IMR-90 (cell line): Measurements from ENCODE around the gene C1orf74. TPM values are rescaled to one million over a fixed set of nuclear protein-coding genes. Genes with fewer than 3 reads are reported as not detected.

Experiments used
- ATAC-seq: fragments of 200-7000 bp; cut with Tn5 transposase; 2 replicates; pipeline ENCODE4 v1.9.1; 2020; ENCODE audit warnings: low read depth, mild to moderate bottlenecking, moderate library complexity
- BruUV-seq: library from RNA; stranded (reverse); fragments of 400-500 nt; replicated peaks from 2 replicates; lab custom pipeline; 2021; lab: Mats Ljungman, UMichigan
- CTCF ChIA-PET: fragments of 300-600 bp; formaldehyde crosslinking; extraction: SDS; loops from one replicate; lab custom pipeline; 2021; ENCODE audit warnings: antibody characterized with exemption; lab: Yijun Ruan, JAX
- POLR2A ChIA-PET: fragments of 300-600 bp; sonication (Branson Sonifier 250); formaldehyde crosslinking; loops from one replicate; lab custom pipeline; 2022; ENCODE audit warnings: antibody characterized with exemption; ENCODE audit not compliant: unreplicated experiment; lab: Charles Lee
- DNase-seq: peaks from one replicate; pipeline ENCODE4 v3.0.0; 2013
- H2AFZ ChIP-seq: replicated peaks from 2 replicates; pipeline ENCODE3; 2013; ENCODE audit warnings: low read length, mild to moderate bottlenecking; ENCODE audit not compliant: poor library complexity
- H2AK5ac ChIP-seq: 2 replicates; pipeline ENCODE4 v1.6.1; 2013; ENCODE audit warnings: low read depth, low read length, inconsistent platforms
- H2AK9ac ChIP-seq: replicated peaks from 2 replicates; pipeline ENCODE3; 2013; ENCODE audit warnings: mild to moderate bottlenecking, low read depth, low read length, moderate library complexity; ENCODE audit not compliant: poor library complexity
- H2BK120ac ChIP-seq: 2 replicates; pipeline ENCODE4 v1.6.1; 2013; ENCODE audit warnings: low read depth, low read length, inconsistent platforms
- H2BK15ac ChIP-seq: 3 replicates; pipeline ENCODE4 v1.6.1; 2013; ENCODE audit warnings: low read depth, low read length, inconsistent platforms
- H2BK20ac ChIP-seq: 2 replicates; pipeline ENCODE4 v1.6.1; 2013; ENCODE audit warnings: low read depth, mild to moderate bottlenecking, inconsistent platforms, low read length, moderate library complexity
- H2BK5ac ChIP-seq: 2 replicates; pipeline ENCODE4 v1.6.1; 2013; ENCODE audit warnings: mild to moderate bottlenecking, low read depth, low read length, inconsistent platforms; ENCODE audit not compliant: poor library complexity, severe bottlenecking
- H3K14ac ChIP-seq: replicated peaks from 2 replicates; pipeline ENCODE4 v1.6.1; 2013; ENCODE audit warnings: low read depth, low read length, inconsistent platforms
- H3K18ac ChIP-seq: 2 replicates; pipeline ENCODE4 v1.6.1; 2013; ENCODE audit warnings: low read depth, low read length, control low read depth
- H3K23ac ChIP-seq: 2 replicates; pipeline ENCODE4 v1.6.1; 2013; ENCODE audit warnings: low read depth, low read length, inconsistent platforms
- H3K27ac ChIP-seq: 2 replicates; pipeline ENCODE4 v1.5.1; 2013; ENCODE audit warnings: mild to moderate bottlenecking, control low read depth, low read length; ENCODE audit not compliant: insufficient read depth
- H3K27me3 ChIP-seq: 2 replicates; pipeline ENCODE4 v1.6.1; 2013; ENCODE audit warnings: low read length; ENCODE audit not compliant: control insufficient read depth, insufficient read depth
- H3K36me3 ChIP-seq: 2 replicates; pipeline ENCODE4 v1.6.1; 2013; ENCODE audit warnings: low read length, mixed read lengths; ENCODE audit not compliant: control insufficient read depth, insufficient read depth
- H3K4ac ChIP-seq: 2 replicates; pipeline ENCODE4 v1.6.1; 2013; ENCODE audit warnings: low read depth, low read length, inconsistent platforms
- H3K4me1 ChIP-seq: 2 replicates; pipeline ENCODE4 v1.6.1; 2013; ENCODE audit warnings: low read length, mixed read lengths; ENCODE audit not compliant: control insufficient read depth, insufficient read depth
- H3K4me2 ChIP-seq: 2 replicates; pipeline ENCODE4 v1.6.1; 2013; ENCODE audit warnings: low read depth, mild to moderate bottlenecking, control low read depth, low read length, moderate library complexity
- H3K4me3 ChIP-seq: 2 replicates; pipeline ENCODE4 v1.5.1; 2013; ENCODE audit warnings: low read depth, mild to moderate bottlenecking, control low read depth, low read length, moderate library complexity; ENCODE audit not compliant: insufficient read depth
- H3K56ac ChIP-seq: 2 replicates; pipeline ENCODE4 v1.6.1; 2013; ENCODE audit warnings: low read length, inconsistent platforms; ENCODE audit not compliant: insufficient read depth; ENCODE audit errors: extremely low read depth
- H3K79me1 ChIP-seq, 2 experiments: 2 replicates each; pipeline ENCODE4 v1.6.1; 2013; ENCODE audit warnings: low read length in 2 of 2, inconsistent platforms in 1 of 2, low read depth in 1 of 2
- H3K9ac ChIP-seq: 2 replicates; pipeline ENCODE4 v1.6.1; 2013; ENCODE audit warnings: low read depth, low read length, control low read depth
- H3K9me1 ChIP-seq: 2 replicates; pipeline ENCODE4 v1.6.1; 2013; ENCODE audit warnings: low read length, inconsistent platforms; ENCODE audit not compliant: insufficient read depth
- H3K9me3 ChIP-seq: 2 replicates; pipeline ENCODE4 v1.6.1; 2013; ENCODE audit warnings: low read length; ENCODE audit not compliant: control insufficient read depth, insufficient read depth
- H4K20me1 ChIP-seq: 2 replicates; pipeline ENCODE4 v1.6.1; 2013; ENCODE audit warnings: low read length, inconsistent platforms; ENCODE audit not compliant: insufficient read depth
- H4K5ac ChIP-seq: 2 replicates; pipeline ENCODE4 v1.6.1; 2013; ENCODE audit warnings: mild to moderate bottlenecking, low read depth, low read length, control low read depth
- H4K8ac ChIP-seq, 2 experiments: 2 replicates each; pipeline ENCODE4 v1.6.1; 2013; ENCODE audit warnings: low read depth in 2 of 2, low read length in 2 of 2, control low read depth in 1 of 2, inconsistent platforms in 1 of 2
- H4K91ac ChIP-seq: 2 replicates; pipeline ENCODE4 v1.6.1; 2013; ENCODE audit warnings: low read depth, low read length, inconsistent platforms; ENCODE audit not compliant: insufficient read depth
- BHLHE40 ChIP-seq: fragments of 150-350 bp; IDR thresholded peaks from 2 replicates; pipeline ENCODE4 v1.6.1; 2016; ENCODE audit warnings: mild to moderate bottlenecking, low read depth, low read length
- CEBPB ChIP-seq: IDR thresholded peaks from 2 replicates; pipeline ENCODE4 v1.6.1; 2012; ENCODE audit warnings: low read depth, low read length, improper control_type of control experiment
- CHD1 ChIP-seq: IDR thresholded peaks from 2 replicates; pipeline ENCODE4 v1.6.1; 2012; ENCODE audit warnings: low read depth, low read length, improper control_type of control experiment
- FOS ChIP-seq: fragments of 150-350 bp; IDR thresholded peaks from 2 replicates; pipeline ENCODE4 v1.6.1; 2016; ENCODE audit warnings: low read depth, low read length
- MAFK ChIP-seq: IDR thresholded peaks from 2 replicates; pipeline ENCODE4 v1.6.1; 2012; ENCODE audit warnings: low read depth, low read length, improper control_type of control experiment
- MXI1 ChIP-seq: IDR thresholded peaks from 2 replicates; pipeline ENCODE4 v1.6.1; 2012; ENCODE audit warnings: low read depth, mild to moderate bottlenecking, low read length, moderate library complexity, borderline replicate concordance
- NFE2L2 ChIP-seq: fragments of 150-350 bp; IDR thresholded peaks from 2 replicates; pipeline ENCODE4 v1.6.1; 2016; ENCODE audit warnings: low read depth, mild to moderate bottlenecking, low read length
- POLR2A ChIP-seq: IDR thresholded peaks from 2 replicates; pipeline ENCODE4 v1.6.1; 2012; ENCODE audit warnings: mild to moderate bottlenecking, low read depth, low read length
- RCOR1 ChIP-seq: IDR thresholded peaks from 2 replicates; pipeline ENCODE4 v1.6.1; 2012; ENCODE audit warnings: mild to moderate bottlenecking, low read length, improper control_type of control experiment; ENCODE audit not compliant: insufficient replicate concordance
- RFX5 ChIP-seq: IDR thresholded peaks from 2 replicates; pipeline ENCODE4 v1.8.0; 2012; ENCODE audit warnings: low read depth, mild to moderate bottlenecking, low read length, moderate library complexity
- SMC3 ChIP-seq: fragments of 150-350 bp; IDR thresholded peaks from 2 replicates; pipeline ENCODE4 v1.6.1; 2016; ENCODE audit warnings: low read depth, mild to moderate bottlenecking, antibody characterized with exemption, low read length, moderate library complexity
- WGBS, 2 experiments: methylation state at CpG; one replicate each; pipeline versions ENCODE4 v1.1.5 to v1.1.7; 2013; ENCODE audit warnings: missing lambda C conversion rate in 2 of 2; ENCODE audit not compliant: insufficient read length in 1 of 2; ENCODE audit errors: extremely low coverage in 2 of 2; 5-methylcytosine and 5-hydroxymethylcytosine counted together
- dilution Hi-C: fragments of 300-500 bp; cut with HindIII; formaldehyde crosslinking; loops from one replicate; pipeline ENCODE4 v1.14.3; 2018; ENCODE audit warnings: low sequenced_read_pairs; ENCODE audit not compliant: unreplicated experiment
- in situ Hi-C: fragments of 300-500 bp; cut with MboI; formaldehyde crosslinking; loops from 3 replicates; pipeline ENCODE4 v1.14.3; 2019; ENCODE audit warnings: low sequenced_read_pairs, inconsistent platforms, mixed read lengths
- intact Hi-C: fragments of 100-400 bp; cut with micrococcal nuclease; formaldehyde crosslinking; loops from 2 replicates; pipeline ENCODE4 v1.10.0; 2022
- polyA plus RNA-seq, 3 experiments: library from polyadenylated mRNA; depleted of rRNA; stranded (reverse); fragments of >200 nt; gene quantifications; 2 replicates each; pipeline ENCODE4 v1.2.3, GENCODE V29; 2012; ENCODE audit warnings: low replicate concordance in 1 of 3
- total RNA-seq: library from RNA; depleted of rRNA; stranded (reverse); fragments of >200 nt; gene quantifications from 2 replicates; pipeline ENCODE4 v1.2.3, GENCODE V29; 2012
- TF ChIP-seq, protein P1 (sequence below): fragments of 150-350 bp; IDR thresholded peaks from 2 replicates; pipeline ENCODE4 v1.6.1; 2016; ENCODE audit warnings: low read depth, mild to moderate bottlenecking, low read length, moderate library complexity, borderline replicate concordance
- TF ChIP-seq, protein P2 (sequence below): conservative IDR thresholded peaks from 2 replicates; pipeline ENCODE4 v1.5.1; 2012; ENCODE audit warnings: mild to moderate bottlenecking, low read depth, low read length, improper control_type of control experiment

Gene C1orf74
- total and polyA plus RNA-seq, 2 of the 4 experiments (the other 2 are of a cell fraction) = 1.1 to 4.3 TPM

DNA sequence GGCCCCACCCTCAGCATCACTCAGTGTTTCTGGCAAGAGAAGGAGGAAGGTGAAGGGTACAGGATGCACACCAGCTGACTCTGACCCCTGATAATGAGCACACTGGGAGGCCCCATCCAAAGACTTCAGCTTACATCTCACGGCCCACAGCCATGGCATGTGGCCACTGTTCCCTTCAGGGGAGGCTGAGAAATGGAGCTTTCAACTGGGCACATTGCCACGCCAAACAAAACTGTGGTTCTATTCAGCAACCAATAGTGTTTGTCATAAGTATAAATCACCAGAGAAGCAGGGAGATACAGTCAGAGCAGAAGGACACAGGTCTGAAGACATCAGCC is 41.2 kb downstream of the C1orf74 start:
- Histone ChIP-seq H3K4me3 (no peak overlapping the region), H3K23ac (no peak overlapping the region), H3K18ac (no peak overlapping the region), H3K27me3 (no peaks in the 10 kb centered on the region), H3K27ac (peak overlapping the region; percentile 40; the same call in 1 of the 2 replicates), H2AK5ac (0 out of 2 replicates have a peak overlapping the region, but pooled peaks have one; percentile 7), H3K4me2 (no peak overlapping the region; the same call in 1 of the 2 replicates), H2AK9ac (peak overlapping the region; percentile 34), H3K14ac (no peak overlapping the region), H3K79me1 (no peaks in the 10 kb centered on the region), H4K20me1 (no peaks in the 10 kb centered on the region), H3K9me3 (no peaks in the 10 kb centered on the region), H2BK20ac (no peak overlapping the region), H3K4ac (no peak overlapping the region), H3K9me1 (0 out of 2 replicates have a peak, but pooled peaks cover 10% of the 10 kb centered on the region), H2AFZ (peak overlapping the region; percentile 73), H4K8ac (no peak overlapping the region), H2BK15ac (no peak overlapping the region), H4K91ac (no peak overlapping the region), H3K56ac (no peak overlapping the region), H3K36me3 (no peaks in the 10 kb centered on the region), H2BK5ac (no peak overlapping the region), H3K9ac (no peak overlapping the region), H4K5ac (no peak overlapping the region), H3K4me1 (peaks cover 5% of the 10 kb centered on the region; the same call in 1 of the 2 replicates), H2BK120ac (no peak overlapping the region)
- CTCF ChIA-PET = no interaction called here
- dilution Hi-C loops = no loop called here
- in situ Hi-C loops = no loop called here
- DNase-seq (peak; percentile 80), ATAC-seq (peak; percentile 18; the same call in 1 of the 2 replicates)
- POLR2A ChIA-PET = no interaction called here
- no TSS peak for BruUV-seq
- intact Hi-C loops = loop anchor here (1.0 kb wide), 1 partner anchor 162 kb away; no protein-coding TSS in a partner anchor
- TF ChIP-seq MAFK (no peak), NFE2L2 (no peak), CHD1 (no peak), FOS (no peak), RCOR1 (no peak), MXI1 (no peak), BHLHE40 (no peak), CEBPB (no peak), SMC3 (no peak), RFX5 (no peak), POLR2A (no peak)
- TF ChIP-seq, protein P1, sequence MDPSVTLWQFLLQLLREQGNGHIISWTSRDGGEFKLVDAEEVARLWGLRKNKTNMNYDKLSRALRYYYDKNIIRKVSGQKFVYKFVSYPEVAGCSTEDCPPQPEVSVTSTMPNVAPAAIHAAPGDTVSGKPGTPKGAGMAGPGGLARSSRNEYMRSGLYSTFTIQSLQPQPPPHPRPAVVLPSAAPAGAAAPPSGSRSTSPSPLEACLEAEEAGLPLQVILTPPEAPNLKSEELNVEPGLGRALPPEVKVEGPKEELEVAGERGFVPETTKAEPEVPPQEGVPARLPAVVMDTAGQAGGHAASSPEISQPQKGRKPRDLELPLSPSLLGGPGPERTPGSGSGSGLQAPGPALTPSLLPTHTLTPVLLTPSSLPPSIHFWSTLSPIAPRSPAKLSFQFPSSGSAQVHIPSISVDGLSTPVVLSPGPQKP = no peak
- TF ChIP-seq, protein P2, sequence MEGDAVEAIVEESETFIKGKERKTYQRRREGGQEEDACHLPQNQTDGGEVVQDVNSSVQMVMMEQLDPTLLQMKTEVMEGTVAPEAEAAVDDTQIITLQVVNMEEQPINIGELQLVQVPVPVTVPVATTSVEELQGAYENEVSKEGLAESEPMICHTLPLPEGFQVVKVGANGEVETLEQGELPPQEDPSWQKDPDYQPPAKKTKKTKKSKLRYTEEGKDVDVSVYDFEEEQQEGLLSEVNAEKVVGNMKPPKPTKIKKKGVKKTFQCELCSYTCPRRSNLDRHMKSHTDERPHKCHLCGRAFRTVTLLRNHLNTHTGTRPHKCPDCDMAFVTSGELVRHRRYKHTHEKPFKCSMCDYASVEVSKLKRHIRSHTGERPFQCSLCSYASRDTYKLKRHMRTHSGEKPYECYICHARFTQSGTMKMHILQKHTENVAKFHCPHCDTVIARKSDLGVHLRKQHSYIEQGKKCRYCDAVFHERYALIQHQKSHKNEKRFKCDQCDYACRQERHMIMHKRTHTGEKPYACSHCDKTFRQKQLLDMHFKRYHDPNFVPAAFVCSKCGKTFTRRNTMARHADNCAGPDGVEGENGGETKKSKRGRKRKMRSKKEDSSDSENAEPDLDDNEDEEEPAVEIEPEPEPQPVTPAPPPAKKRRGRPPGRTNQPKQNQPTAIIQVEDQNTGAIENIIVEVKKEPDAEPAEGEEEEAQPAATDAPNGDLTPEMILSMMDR = no peak
- WGBS, 2 experiments = no CpG with 5 or more reads among the region's 2 CpGs
